GM12878 (cell line): ENCODE data around the gene COASY. TPM values are rescaled to one million over a fixed set of nuclear protein-coding genes. Genes with fewer than 3 reads are reported as not detected.

Experiments
- ASH2L ChIP-seq: fragments of 300-600, 200-600 bp; sonication (generic); IDR thresholded peaks from 2 replicates; pipeline ENCODE4 v1.6.1; 2017; ENCODE audit warnings: low read depth, mild to moderate bottlenecking, borderline replicate concordance
- BCL11A ChIP-seq: IDR thresholded peaks from 2 replicates; pipeline ENCODE4 v1.6.1; 2011; ENCODE audit warnings: low read depth, low read length
- BRCA1 ChIP-seq: IDR thresholded peaks from 2 replicates; pipeline ENCODE4 v1.6.1; 2011; ENCODE audit warnings: low read depth, low read length, improper control_type of control experiment
- CHD2 ChIP-seq: IDR thresholded peaks from 2 replicates; pipeline ENCODE4 v1.6.1; 2011; ENCODE audit warnings: low read depth, low read length, improper control_type of control experiment, borderline replicate concordance
- CHD4 ChIP-seq: fragments of 200-600 bp; sonication (generic); IDR thresholded peaks from 2 replicates; pipeline ENCODE4 v1.6.1; 2016; ENCODE audit warnings: mild to moderate bottlenecking
- E2F4 ChIP-seq: IDR thresholded peaks from 2 replicates; pipeline ENCODE4 v1.6.1; 2012; ENCODE audit warnings: low read depth, low read length, improper control_type of control experiment
- EP300 ChIP-seq, 2 experiments: fragments of 150-350 bp in 1 of 2; IDR thresholded peaks; 2 replicates each; pipeline ENCODE4 v1.6.1; 2011 to 2012; ENCODE audit warnings: low read depth in 2 of 2, low read length in 2 of 2, borderline replicate concordance in 1 of 2, improper control_type of control experiment in 1 of 2, inconsistent platforms in 1 of 2; ENCODE audit not compliant: control insufficient read depth in 1 of 2
- ESRRA ChIP-seq: IDR thresholded peaks from 2 replicates; pipeline ENCODE4 v1.6.1; 2012; ENCODE audit warnings: mild to moderate bottlenecking, low read length, improper control_type of control experiment
- GABPA ChIP-seq: IDR thresholded peaks from 2 replicates; pipeline ENCODE4 v1.6.1; 2014; ENCODE audit warnings: antibody characterized with exemption, low read depth, mild to moderate bottlenecking, inconsistent platforms
- JUNB ChIP-seq: IDR thresholded peaks from 2 replicates; pipeline ENCODE4 v1.6.1; 2016; ENCODE audit warnings: antibody characterized with exemption, mild to moderate bottlenecking
- MEF2B ChIP-seq: fragments of 450-650 bp; IDR thresholded peaks from 2 replicates; pipeline ENCODE4 v1.6.1; 2018; ENCODE audit warnings: mild to moderate bottlenecking, moderate library complexity; ENCODE audit not compliant: partially characterized antibody, poor library complexity, severe bottlenecking
- MTA3 ChIP-seq: IDR thresholded peaks from 2 replicates; pipeline ENCODE4 v1.6.1; 2012; ENCODE audit warnings: low read length, inconsistent platforms, borderline replicate concordance
- NBN ChIP-seq: fragments of 450-650 bp; IDR thresholded peaks from 2 replicates; pipeline ENCODE4 v1.6.1; 2016
- NFYB ChIP-seq: IDR thresholded peaks from 2 replicates; pipeline ENCODE4 v1.6.1; 2011; ENCODE audit warnings: low read depth, mild to moderate bottlenecking, low read length, improper control_type of control experiment, moderate library complexity; ENCODE audit not compliant: insufficient read depth
- NR2C2 ChIP-seq: IDR thresholded peaks from 2 replicates; pipeline ENCODE4 v1.6.1; 2011; ENCODE audit warnings: borderline replicate concordance, low read depth; ENCODE audit not compliant: control insufficient read depth, insufficient read length
- PBX3 ChIP-seq: IDR thresholded peaks from 2 replicates; pipeline ENCODE4 v1.6.1; 2011; ENCODE audit warnings: mild to moderate bottlenecking, low read depth, low read length, moderate library complexity; ENCODE audit not compliant: insufficient replicate concordance
- RAD21 ChIP-seq: IDR thresholded peaks from 2 replicates; pipeline ENCODE4 v1.6.1; 2011; ENCODE audit warnings: mild to moderate bottlenecking, low read depth, low read length, moderate library complexity; ENCODE audit not compliant: insufficient read depth
- SMAD5 ChIP-seq: IDR thresholded peaks from 2 replicates; pipeline ENCODE4 v1.6.1; 2016; ENCODE audit warnings: antibody characterized with exemption, low read depth
- TCF7 ChIP-seq: IDR thresholded peaks from 2 replicates; pipeline ENCODE4 v1.6.1; 2014; ENCODE audit warnings: antibody characterized with exemption, borderline replicate concordance
- ZBED1 ChIP-seq: IDR thresholded peaks from 2 replicates; pipeline ENCODE4 v1.6.1; 2016; ENCODE audit warnings: borderline replicate concordance
- ZNF687 ChIP-seq: fragments of 450-650 bp; IDR thresholded peaks from 2 replicates; pipeline ENCODE4 v1.6.1; 2017; ENCODE audit warnings: mild to moderate bottlenecking, moderate library complexity
- ZSCAN29 ChIP-seq: fragments of 450-650 bp; IDR thresholded peaks from 2 replicates; pipeline ENCODE4 v1.6.1; 2017; ENCODE audit warnings: mild to moderate bottlenecking, moderate library complexity
- polyA plus RNA-seq, 11 experiments: library from polyadenylated mRNA; depleted of rRNA in 4 of 11; unstranded in 6 of 11; stranded (reverse) in 5 of 11; fragments of >200 nt; fragmentation: Nextera tagmentation in 4 of 11; fragmentation: Illumina TruSeq in 1 of 11; extraction: Ambion mirVana in 4 of 11; extraction: Trizol in 1 of 11; gene quantifications; 1 replicate in 1 of 11; 2 replicates in 10 of 11; pipeline versions ENCODE4 v1.2.1 to v1.2.3, GENCODE V29; 2011 to 2016; ENCODE audit warnings: inconsistent platforms in 2 of 11, missing spikeins in 2 of 11, low read depth in 1 of 11
- total RNA-seq, 4 experiments: library from RNA; depleted of rRNA in 3 of 4; stranded (reverse); fragments of >200 nt in 3 of 4; fragmentation: Illumina TruSeq in 1 of 4; extraction: Trizol in 1 of 4; gene quantifications; 2 replicates each; pipeline versions ENCODE4 v1.2.1 to v1.2.3, GENCODE V29; 2013 to 2021

COASY gene
- total and polyA plus RNA-seq, 10 of the 15 experiments (the other 5 are each of a cell fraction or from before 2014, with no cell fraction given): 18.6 to 93.9 (median 43.2) TPM

GRCh38 chr17:42578282-42578869 lies 16.4 kb downstream of the COASY start (continued):
- TF ChIP-seq ESRRA: 0 out of 2 replicates have a peak, but pooled peaks have one; percentile 8
- no peak for TF ChIP-seq GABPA
- no peak for TF ChIP-seq JUNB
- no peak for TF ChIP-seq SMAD5
- TF ChIP-seq BCL11A: peak; percentile 71
- TF ChIP-seq MEF2B: peak; percentile 86
- TF ChIP-seq RAD21: peak; percentile 91
- no peak for TF ChIP-seq E2F4
- TF ChIP-seq ZNF687: no peak
- TF ChIP-seq ZBED1: no peak; the same call in 1 of the 2 replicates
- no peak for TF ChIP-seq ZSCAN29
- 0 out of 2 replicates have a peak, but pooled peaks have one; percentile 38 for TF ChIP-seq NBN
- TF ChIP-seq TCF7: no peak
- no peak for TF ChIP-seq ASH2L
- TF ChIP-seq BRCA1: no peak
- 0 out of 2 replicates have a peak, but pooled peaks have one; percentile 36 for TF ChIP-seq MTA3
- TF ChIP-seq CHD2: peak; percentile 4; the same call in 1 of the 2 replicates
- no peak for TF ChIP-seq CHD4
- peak in 1 of 2 experiments; percentile 87; a peak in 2 of 4 replicates for TF ChIP-seq EP300 (IDR thresholded peaks at IDR 0.05; ENCODE audit: borderline replicate concordance in 1 of 2, control insufficient read depth in 1 of 2, low read depth in 2 of 2, low read length in 2 of 2)
- no peak for TF ChIP-seq NR2C2
- TF ChIP-seq PBX3: no peak
- TF ChIP-seq NFYB: no peak
